ENCODE data around the gene PABPC1L.

DNA sequence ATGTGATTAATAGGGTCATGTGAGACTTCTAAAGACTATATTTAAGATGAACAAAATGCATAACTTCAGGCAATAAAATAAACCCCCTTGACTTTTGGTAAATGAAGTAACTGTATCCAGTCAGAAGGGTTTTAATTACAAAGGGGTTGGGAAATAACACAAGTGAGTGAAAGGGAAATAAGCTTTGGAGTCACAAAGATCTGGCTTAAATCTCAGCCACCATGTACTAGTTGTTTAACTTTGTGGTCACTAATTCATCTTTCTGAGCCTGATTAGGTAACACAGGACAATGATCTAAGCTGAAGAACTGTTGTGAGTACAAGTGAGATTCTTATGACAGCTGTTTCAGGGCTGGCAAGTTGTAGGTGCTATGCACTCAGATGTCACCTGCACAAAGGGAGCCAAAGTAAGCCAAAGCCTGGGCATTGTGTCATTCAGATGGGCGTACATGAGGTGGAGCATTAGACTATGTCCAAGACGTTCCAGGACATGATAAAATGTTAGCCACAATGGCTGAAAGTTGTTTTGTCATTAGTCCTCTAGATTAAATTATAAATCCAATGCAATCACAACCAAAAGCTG is 36.5 kb downstream of the PABPC1L start:
- TF ChIP-seq EZH2 (IDR thresholded peaks at IDR 0.05): no peak
- no peak for TF ChIP-seq CBX3 (IDR thresholded peaks at IDR 0.05; ENCODE audit: low read depth)
- no peak for TF ChIP-seq POLR2A (IDR thresholded peaks at IDR 0.05; ENCODE audit: borderline replicate concordance, extremely low read depth, insufficient read depth, insufficient read length)
- no peak for TF ChIP-seq RAD21 (IDR thresholded peaks at IDR 0.05; ENCODE audit: low read depth)
- TF ChIP-seq POLR2AphosphoS5 (IDR thresholded peaks at IDR 0.05; ENCODE audit: low read depth, low read length): no peak
- TF ChIP-seq JUND (IDR thresholded peaks at IDR 0.05): no peak
- TF ChIP-seq EGR1 (IDR thresholded peaks at IDR 0.05; ENCODE audit: low read depth): no peak
- TF ChIP-seq, protein P1, sequence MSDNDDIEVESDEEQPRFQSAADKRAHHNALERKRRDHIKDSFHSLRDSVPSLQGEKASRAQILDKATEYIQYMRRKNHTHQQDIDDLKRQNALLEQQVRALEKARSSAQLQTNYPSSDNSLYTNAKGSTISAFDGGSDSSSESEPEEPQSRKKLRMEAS (IDR thresholded peaks at IDR 0.05): no peak
- TF ChIP-seq, protein P2, sequence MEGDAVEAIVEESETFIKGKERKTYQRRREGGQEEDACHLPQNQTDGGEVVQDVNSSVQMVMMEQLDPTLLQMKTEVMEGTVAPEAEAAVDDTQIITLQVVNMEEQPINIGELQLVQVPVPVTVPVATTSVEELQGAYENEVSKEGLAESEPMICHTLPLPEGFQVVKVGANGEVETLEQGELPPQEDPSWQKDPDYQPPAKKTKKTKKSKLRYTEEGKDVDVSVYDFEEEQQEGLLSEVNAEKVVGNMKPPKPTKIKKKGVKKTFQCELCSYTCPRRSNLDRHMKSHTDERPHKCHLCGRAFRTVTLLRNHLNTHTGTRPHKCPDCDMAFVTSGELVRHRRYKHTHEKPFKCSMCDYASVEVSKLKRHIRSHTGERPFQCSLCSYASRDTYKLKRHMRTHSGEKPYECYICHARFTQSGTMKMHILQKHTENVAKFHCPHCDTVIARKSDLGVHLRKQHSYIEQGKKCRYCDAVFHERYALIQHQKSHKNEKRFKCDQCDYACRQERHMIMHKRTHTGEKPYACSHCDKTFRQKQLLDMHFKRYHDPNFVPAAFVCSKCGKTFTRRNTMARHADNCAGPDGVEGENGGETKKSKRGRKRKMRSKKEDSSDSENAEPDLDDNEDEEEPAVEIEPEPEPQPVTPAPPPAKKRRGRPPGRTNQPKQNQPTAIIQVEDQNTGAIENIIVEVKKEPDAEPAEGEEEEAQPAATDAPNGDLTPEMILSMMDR (IDR thresholded peaks at IDR 0.05 in 2 of 3, conservative IDR thresholded peaks at IDR 0.05 in 1 of 3; ENCODE audit: borderline replicate concordance in 1 of 3, insufficient read depth in 1 of 3, low read depth in 2 of 3, low read length in 2 of 3): no peak
- no peak for TF ChIP-seq ELF1 (IDR thresholded peaks at IDR 0.05; ENCODE audit: borderline replicate concordance, low read depth)
- TF ChIP-seq, protein P3, sequence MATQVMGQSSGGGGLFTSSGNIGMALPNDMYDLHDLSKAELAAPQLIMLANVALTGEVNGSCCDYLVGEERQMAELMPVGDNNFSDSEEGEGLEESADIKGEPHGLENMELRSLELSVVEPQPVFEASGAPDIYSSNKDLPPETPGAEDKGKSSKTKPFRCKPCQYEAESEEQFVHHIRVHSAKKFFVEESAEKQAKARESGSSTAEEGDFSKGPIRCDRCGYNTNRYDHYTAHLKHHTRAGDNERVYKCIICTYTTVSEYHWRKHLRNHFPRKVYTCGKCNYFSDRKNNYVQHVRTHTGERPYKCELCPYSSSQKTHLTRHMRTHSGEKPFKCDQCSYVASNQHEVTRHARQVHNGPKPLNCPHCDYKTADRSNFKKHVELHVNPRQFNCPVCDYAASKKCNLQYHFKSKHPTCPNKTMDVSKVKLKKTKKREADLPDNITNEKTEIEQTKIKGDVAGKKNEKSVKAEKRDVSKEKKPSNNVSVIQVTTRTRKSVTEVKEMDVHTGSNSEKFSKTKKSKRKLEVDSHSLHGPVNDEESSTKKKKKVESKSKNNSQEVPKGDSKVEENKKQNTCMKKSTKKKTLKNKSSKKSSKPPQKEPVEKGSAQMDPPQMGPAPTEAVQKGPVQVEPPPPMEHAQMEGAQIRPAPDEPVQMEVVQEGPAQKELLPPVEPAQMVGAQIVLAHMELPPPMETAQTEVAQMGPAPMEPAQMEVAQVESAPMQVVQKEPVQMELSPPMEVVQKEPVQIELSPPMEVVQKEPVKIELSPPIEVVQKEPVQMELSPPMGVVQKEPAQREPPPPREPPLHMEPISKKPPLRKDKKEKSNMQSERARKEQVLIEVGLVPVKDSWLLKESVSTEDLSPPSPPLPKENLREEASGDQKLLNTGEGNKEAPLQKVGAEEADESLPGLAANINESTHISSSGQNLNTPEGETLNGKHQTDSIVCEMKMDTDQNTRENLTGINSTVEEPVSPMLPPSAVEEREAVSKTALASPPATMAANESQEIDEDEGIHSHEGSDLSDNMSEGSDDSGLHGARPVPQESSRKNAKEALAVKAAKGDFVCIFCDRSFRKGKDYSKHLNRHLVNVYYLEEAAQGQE (IDR thresholded peaks at IDR 0.05; ENCODE audit: low read depth): no peak
- TF ChIP-seq, protein P4, sequence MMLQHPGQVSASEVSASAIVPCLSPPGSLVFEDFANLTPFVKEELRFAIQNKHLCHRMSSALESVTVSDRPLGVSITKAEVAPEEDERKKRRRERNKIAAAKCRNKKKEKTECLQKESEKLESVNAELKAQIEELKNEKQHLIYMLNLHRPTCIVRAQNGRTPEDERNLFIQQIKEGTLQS (IDR thresholded peaks at IDR 0.05): no peak
- TF ChIP-seq SP1 (IDR thresholded peaks at IDR 0.05; ENCODE audit: low read depth): no peak

Data from HCT116 (cell line).